ENCODE measurements around the gene RXFP3.

RXFP3 gene

GRCh38 chr5:33981408-33982162 lies 45.4 kb downstream of the RXFP3 start:
- DNase-seq (ENCODE audit: low spot score): peak; percentile 39

GRCh38 chr5:33984178-33984577 lies 48.0 kb downstream of the RXFP3 start:
- no peak for DNase-seq (ENCODE audit: low spot score)

DNA sequence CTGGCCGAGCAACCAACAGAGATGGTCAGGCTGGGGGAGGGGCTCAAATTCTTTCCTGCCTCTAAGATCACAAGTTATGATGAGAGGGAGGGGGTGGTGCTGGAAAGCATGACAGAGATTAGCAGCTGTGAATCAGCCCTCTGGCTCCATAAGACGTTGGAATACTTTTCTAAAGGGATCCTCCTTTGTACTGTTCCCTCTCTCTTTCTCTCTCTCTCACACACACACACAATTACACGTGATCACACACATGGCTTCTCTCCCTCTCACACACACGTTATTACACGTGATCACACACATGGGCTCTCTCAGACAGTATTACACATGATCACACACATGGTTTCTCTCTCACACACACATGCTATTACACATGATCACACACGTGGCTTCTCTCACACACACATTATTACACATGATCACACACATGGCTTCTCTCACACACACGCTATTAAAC lies 48.5 kb downstream of the RXFP3 start, which contains the start of gene SLC45A2:
Gene SLC45A2, minus strand, starts transcription at position 23 of the 454 bp plus-strand sequence. CDS start 110 bp downstream, outside the sequence.
- no peak for DNase-seq (ENCODE audit: low spot score)

GRCh38 chr5:33985447-33985846 lies 49.3 kb downstream of the RXFP3 start:
- DNase-seq (ENCODE audit: low spot score): no peak
